ENCODE measurements around the gene ZP1. TPM values are rescaled to one million over a fixed set of nuclear protein-coding genes. Genes with fewer than 3 reads are reported as not detected.

The ZP1 gene
- total and polyA plus RNA-seq, 2 of the 13 experiments (the other 11 are each of a cell fraction or from before 2014, with no cell fraction given), result 0.16 TPM; not detected in 1

- Histone ChIP-seq H4K20me1 (ENCODE audit: insufficient read depth, low read length) (no peaks in the 10 kb centered on the region), H3K27ac (ENCODE audit: extremely low read length, insufficient read depth, low read length) (no peak overlapping the region), H3K9ac (ENCODE audit: insufficient read depth, low read depth, low read length) (no peak overlapping the region), H3K4me3 (replicated peaks in 1 of 3; ENCODE audit: insufficient read depth in 1 of 3, low read depth in 2 of 3, low read length in 3 of 3) (no peak overlapping the region), H3K27me3 (ENCODE audit: control insufficient read depth in 1 of 2, insufficient read depth in 2 of 2, low read length in 2 of 2) (peaks cover 0 to 14% of the 10 kb centered on the region in 2 experiments; a peak in 2 of 5 replicates), H3K4me2 (ENCODE audit: low read depth, low read length) (no peak overlapping the region), H3K36me3 (replicated peaks in 1 of 2; ENCODE audit: control insufficient read depth in 1 of 2, insufficient read depth in 2 of 2, low read length in 2 of 2) (no peaks in the 10 kb centered on the region), H3K9me3 (ENCODE audit: low read length) (no peaks in the 10 kb centered on the region), H3K4me1 (ENCODE audit: insufficient read depth, low read length) (peaks cover 12% of the 10 kb centered on the region; the same call in 1 of the 2 replicates), H2AFZ (ENCODE audit: low read length) (no peak overlapping the region), H3K79me2 (ENCODE audit: insufficient read depth, low read length) (no peaks in the 10 kb centered on the region)
- whole genome bisulfite sequencing (ENCODE audit: low lambda C conversion rate), result 3% methylated on average over 6 of the region's 8 CpGs
- DNase-seq (ENCODE audit: low spot score), result peak; percentile 61
- peak; percentile 61 for FAIRE-seq
- peak; percentile 95 for ATAC-seq
- intact Hi-C loops (cut with micrococcal nuclease; ENCODE audit: unreplicated experiment) (loop anchor here (1.0 kb wide), 2 partner anchors 56 to 68 kb away; no protein-coding TSS in a partner anchor), in situ Hi-C loops (cut with HindIII; ENCODE audit: extremely low pct_ligation_motif_present, low pct_unique_long_range_greater_than_20kb) (loop anchor here (5.0 kb wide), 1 partner anchor 61 kb away; no protein-coding TSS in a partner anchor)
- BruUV-seq (replicated peaks), result no TSS peak
- CTCF ChIA-PET (ENCODE audit: low intra/inter-chr PET ratio, low total read pairs), result interaction anchor here (0.9 to 5.3 kb wide), 4 partner anchors 26 to 342 kb away, joined by 3 to 81 read pairs (median 12); no protein-coding TSS in a partner anchor
- POLR2A ChIA-PET, result interaction anchor here (0.6 to 2.2 kb wide), 2 partner anchors 57 to 58 kb away, joined by 3 to 13 read pairs; no protein-coding TSS in a partner anchor
- no peak for TF ChIP-seq MAFK (conservative IDR thresholded peaks at IDR 0.05 in 1 of 2, IDR thresholded peaks at IDR 0.05 in 1 of 2; ENCODE audit: low read length in 2 of 2)
- no peak for TF ChIP-seq ZBTB14 (CRISPR knock-in tag; IDR thresholded peaks at IDR 0.05)
- no peak for TF ChIP-seq ESRRA (CRISPR knock-in tag; IDR thresholded peaks at IDR 0.05; ENCODE audit: low read depth)
- TF ChIP-seq PRMT3 (CRISPR knock-in tag; IDR thresholded peaks at IDR 0.05; ENCODE audit: borderline replicate concordance, low read depth), result no peak
- TF ChIP-seq FOXJ3 (CRISPR knock-in tag; IDR thresholded peaks at IDR 0.05; ENCODE audit: borderline replicate concordance), result no peak
- no peak for TF ChIP-seq IKZF5 (CRISPR knock-in tag; IDR thresholded peaks at IDR 0.05)
- 0 out of 2 replicates have a peak, but pooled peaks have one; percentile 47 for TF ChIP-seq BORCS8-MEF2B (CRISPR knock-in tag; IDR thresholded peaks at IDR 0.05)
- peak; percentile 20; the same call in 1 of the 2 replicates for TF ChIP-seq GATAD2A (CRISPR knock-in tag; IDR thresholded peaks at IDR 0.05)
- TF ChIP-seq SOX5 (CRISPR knock-in tag; IDR thresholded peaks at IDR 0.05; ENCODE audit: borderline replicate concordance), result peak; percentile 21; the same call in 1 of the 2 replicates
- TF ChIP-seq SMAD9 (CRISPR knock-in tag; IDR thresholded peaks at IDR 0.05), result 0 out of 2 replicates have a peak, but pooled peaks have one; percentile 11
- no peak for TF ChIP-seq ZNF782 (CRISPR knock-in tag; IDR thresholded peaks at IDR 0.05; ENCODE audit: borderline replicate concordance)
- 0 out of 2 replicates have a peak, but pooled peaks have one; percentile 20 for TF ChIP-seq THAP11 (CRISPR knock-in tag; IDR thresholded peaks at IDR 0.05)
- peak; percentile 66; the same call in 1 of the 2 replicates for TF ChIP-seq KDM2A (CRISPR knock-in tag; IDR thresholded peaks at IDR 0.05; ENCODE audit: borderline replicate concordance, low read depth)
- TF ChIP-seq FOXA3 (CRISPR knock-in tag; IDR thresholded peaks at IDR 0.05), result 0 out of 2 replicates have a peak, but pooled peaks have one; percentile 10
- TF ChIP-seq SALL1 (CRISPR knock-in tag; IDR thresholded peaks at IDR 0.05), result peak; percentile 40; the same call in 1 of the 2 replicates
- TF ChIP-seq ZNF580 (CRISPR knock-in tag; IDR thresholded peaks at IDR 0.05; ENCODE audit: borderline replicate concordance, low read depth), result 0 out of 2 replicates have a peak, but pooled peaks have one; percentile 47
- peak; percentile 50 for TF ChIP-seq XRCC5 (optimal IDR thresholded peaks at IDR 0.05; ENCODE audit: low read length)
- peak; percentile 99 for TF ChIP-seq SMC3 (IDR thresholded peaks at IDR 0.05; ENCODE audit: low read length)
- 0 out of 2 replicates have a peak, but pooled peaks have one; percentile 52 for TF ChIP-seq ATF2 (CRISPR knock-in tag; IDR thresholded peaks at IDR 0.05)
- 0 out of 2 replicates have a peak, but pooled peaks have one; percentile 31 for TF ChIP-seq IRF2 (CRISPR knock-in tag; IDR thresholded peaks at IDR 0.05)
- no peak for TF ChIP-seq PCBP2 (optimal IDR thresholded peaks at IDR 0.05; ENCODE audit: low read depth, low read length, poor library complexity, severe bottlenecking)
These were observed 36.2 kb upstream of the ZP1 start for GRCh38 chr11:60831143-60831500.
